22Rv1 (cell line): ENCODE data around the gene CYCS.

Experiments used
- ZFX ChIP-seq: fragments of 450-650 bp; IDR thresholded peaks from 2 replicates; pipeline ENCODE4 v1.6.1; 2017; ENCODE audit warnings: antibody characterized with exemption, borderline replicate concordance
- TF ChIP-seq, protein P1 (sequence below): fragments of 450-650 bp; IDR thresholded peaks from 2 replicates; pipeline ENCODE4 v1.5.1; 2017; ENCODE audit warnings: mild to moderate bottlenecking

DNA sequence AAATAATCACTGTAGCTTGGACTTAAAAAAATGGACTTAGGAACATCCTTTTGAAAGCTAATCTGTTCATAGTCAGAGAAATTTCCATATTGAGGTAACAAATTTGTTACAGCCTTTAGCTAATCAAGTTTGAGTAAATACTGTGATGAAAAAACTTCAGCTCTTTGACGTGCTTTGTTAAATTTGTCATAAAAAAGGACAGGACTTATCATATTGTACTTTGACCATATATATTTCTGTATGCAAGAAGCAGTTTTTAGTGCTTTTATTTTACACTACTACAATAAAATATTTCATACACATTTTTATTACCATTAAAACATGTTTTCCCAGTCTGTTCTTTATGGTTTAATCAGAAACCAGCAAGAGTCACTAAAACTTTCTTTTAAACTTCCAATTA, 14.5 kb upstream of the CYCS start:
- no peak for TF ChIP-seq ZFX
- TF ChIP-seq, protein P1, sequence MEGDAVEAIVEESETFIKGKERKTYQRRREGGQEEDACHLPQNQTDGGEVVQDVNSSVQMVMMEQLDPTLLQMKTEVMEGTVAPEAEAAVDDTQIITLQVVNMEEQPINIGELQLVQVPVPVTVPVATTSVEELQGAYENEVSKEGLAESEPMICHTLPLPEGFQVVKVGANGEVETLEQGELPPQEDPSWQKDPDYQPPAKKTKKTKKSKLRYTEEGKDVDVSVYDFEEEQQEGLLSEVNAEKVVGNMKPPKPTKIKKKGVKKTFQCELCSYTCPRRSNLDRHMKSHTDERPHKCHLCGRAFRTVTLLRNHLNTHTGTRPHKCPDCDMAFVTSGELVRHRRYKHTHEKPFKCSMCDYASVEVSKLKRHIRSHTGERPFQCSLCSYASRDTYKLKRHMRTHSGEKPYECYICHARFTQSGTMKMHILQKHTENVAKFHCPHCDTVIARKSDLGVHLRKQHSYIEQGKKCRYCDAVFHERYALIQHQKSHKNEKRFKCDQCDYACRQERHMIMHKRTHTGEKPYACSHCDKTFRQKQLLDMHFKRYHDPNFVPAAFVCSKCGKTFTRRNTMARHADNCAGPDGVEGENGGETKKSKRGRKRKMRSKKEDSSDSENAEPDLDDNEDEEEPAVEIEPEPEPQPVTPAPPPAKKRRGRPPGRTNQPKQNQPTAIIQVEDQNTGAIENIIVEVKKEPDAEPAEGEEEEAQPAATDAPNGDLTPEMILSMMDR = no peak
